Calu3 (cell line): ENCODE data around the gene KRTAP10-5. TPM values are rescaled to one million over a fixed set of nuclear protein-coding genes. Genes with fewer than 3 reads are reported as not detected.

Experiments
- BruUV-seq: library from RNA; stranded (reverse); fragments of 400-500 nt; replicated peaks from 2 replicates; lab custom pipeline; 2021; lab: Mats Ljungman, UMichigan
- CTCF ChIA-PET: fragments of 300-600 bp; sonication (Branson Sonifier 250); formaldehyde crosslinking; loops from one replicate; lab custom pipeline; 2022; ENCODE audit warnings: antibody characterized with exemption; lab: Charles Lee
- DNase-seq: peaks from one replicate; pipeline ENCODE4 v3.0.0; 2022
- H3K27ac Mint-ChIP-seq: one replicate; pipeline ENCODE4 v1.8.0; 2022; ENCODE audit warnings: mixed read lengths; ENCODE audit not compliant: unreplicated experiment
- H3K27me3 Mint-ChIP-seq: one replicate; pipeline ENCODE4 v1.8.0; 2022; ENCODE audit warnings: mixed read lengths; ENCODE audit not compliant: unreplicated experiment
- H3K36me3 Mint-ChIP-seq: one replicate; pipeline ENCODE4 v1.8.0; 2022; ENCODE audit warnings: mild to moderate bottlenecking, moderate library complexity, mixed read lengths; ENCODE audit not compliant: insufficient read depth, unreplicated experiment
- H3K4me1 Mint-ChIP-seq: one replicate; pipeline ENCODE4 v1.8.0; 2022; ENCODE audit warnings: mild to moderate bottlenecking, low read depth, mixed read lengths; ENCODE audit not compliant: unreplicated experiment
- H3K4me3 Mint-ChIP-seq: one replicate; pipeline ENCODE4 v1.8.0; 2022; ENCODE audit warnings: mild to moderate bottlenecking, low read depth, moderate library complexity, mixed read lengths; ENCODE audit not compliant: unreplicated experiment
- H3K9me3 Mint-ChIP-seq: one replicate; pipeline ENCODE4 v1.8.0; 2022; ENCODE audit warnings: low read depth, mixed read lengths; ENCODE audit not compliant: unreplicated experiment
- CTCF ChIP-seq: fragments of 200-600 bp; IDR thresholded peaks from one replicate; pipeline ENCODE4 v1.8.0; 2022; ENCODE audit warnings: antibody characterized with exemption; ENCODE audit not compliant: unreplicated experiment
- intact Hi-C: fragments of 100-400 bp; cut with micrococcal nuclease; formaldehyde crosslinking; loops from one replicate; pipeline ENCODE4 v1.10.0; 2022; ENCODE audit not compliant: unreplicated experiment
- total RNA-seq: library from RNA; stranded (reverse); gene quantifications from 2 replicates; pipeline ENCODE4 v1.2.3, GENCODE V29; 2022

Gene KRTAP10-5
- total RNA-seq, 1 experiment from 2014 or later, result not detected

DNA sequence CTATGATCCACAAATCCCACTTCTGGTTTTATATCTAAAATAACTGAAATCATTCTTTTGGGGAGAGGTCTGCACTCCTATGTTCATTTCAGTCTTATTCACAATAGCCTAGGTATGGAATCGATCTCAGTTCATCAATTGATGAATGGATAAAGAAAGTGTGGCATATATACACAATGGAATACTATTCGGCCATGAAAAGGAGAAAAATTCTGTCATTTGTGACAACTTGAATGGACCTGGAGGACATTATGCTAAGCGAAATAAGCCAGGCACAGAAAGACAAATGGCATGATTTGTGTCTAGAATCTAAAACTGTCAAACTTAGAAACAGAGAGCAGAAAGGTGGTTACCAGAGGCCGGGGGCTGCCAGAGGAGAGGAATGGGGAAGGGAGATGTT is 26.1 kb upstream of the KRTAP10-5 start:
- H3K9me3 Mint-ChIP-seq, result peaks cover 7% of the 10 kb centered on the region
- CTCF ChIA-PET, result no interaction called here
- H3K4me3 Mint-ChIP-seq, result no peak overlapping the region
- H3K36me3 Mint-ChIP-seq, result no peaks in the 10 kb centered on the region
- no peak for DNase-seq
- peaks cover 47% of the 10 kb centered on the region for H3K27me3 Mint-ChIP-seq
- H3K4me1 Mint-ChIP-seq, result no peaks in the 10 kb centered on the region
- intact Hi-C loops, result no loop called here
- H3K27ac Mint-ChIP-seq, result no peak overlapping the region
- no peak for TF ChIP-seq CTCF
- no TSS peak for BruUV-seq

- H3K9me3 Mint-ChIP-seq, result no peaks in the 10 kb centered on the region
- TF ChIP-seq CTCF, result no peak
- no peak overlapping the region for H3K4me3 Mint-ChIP-seq
- no peak overlapping the region for H3K27ac Mint-ChIP-seq
- no peaks in the 10 kb centered on the region for H3K36me3 Mint-ChIP-seq
- intact Hi-C loops, result no loop called here
- peaks cover 73% of the 10 kb centered on the region for H3K27me3 Mint-ChIP-seq
- no TSS peak for BruUV-seq
- DNase-seq, result no peak
- no peaks in the 10 kb centered on the region for H3K4me1 Mint-ChIP-seq
- CTCF ChIA-PET, result no interaction called here
These were observed 23.5 kb upstream of the KRTAP10-5 start for GRCh38 chr21:44603911-44604310.

GRCh38 chr21:44603109-44603875 is 22.9 kb upstream of the KRTAP10-5 start:
- no TSS peak for BruUV-seq
- no peak for DNase-seq
- peaks cover 79% of the 10 kb centered on the region for H3K27me3 Mint-ChIP-seq

DNA sequence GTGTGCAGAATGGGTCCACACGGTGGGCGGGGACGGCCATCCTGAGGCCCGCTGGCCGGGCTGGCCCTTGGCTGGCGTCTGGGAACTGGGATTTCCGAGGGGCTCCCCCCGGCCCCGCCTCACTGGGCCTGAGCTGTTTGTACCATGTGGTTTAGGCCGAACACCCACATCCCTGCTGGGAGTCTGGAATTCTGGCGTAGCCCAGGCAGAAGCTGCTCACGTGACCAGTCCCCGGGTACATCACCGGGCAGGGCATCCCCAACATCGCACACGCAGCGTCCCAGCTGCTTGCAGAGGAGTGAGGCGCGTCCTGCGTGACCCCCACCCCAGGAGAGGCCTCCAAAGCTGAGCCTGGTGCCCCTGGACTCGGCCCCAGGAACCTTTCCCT is 22.1 kb upstream of the KRTAP10-5 start:
- DNase-seq, result no peak
- peaks cover 82% of the 10 kb centered on the region for H3K27me3 Mint-ChIP-seq
- no peak overlapping the region for H3K27ac Mint-ChIP-seq
- CTCF ChIA-PET, result no interaction called here
- intact Hi-C loops, result no loop called here
- no peaks in the 10 kb centered on the region for H3K9me3 Mint-ChIP-seq
- TF ChIP-seq CTCF, result no peak
- no peak overlapping the region for H3K4me3 Mint-ChIP-seq
- no peaks in the 10 kb centered on the region for H3K36me3 Mint-ChIP-seq
- no peaks in the 10 kb centered on the region for H3K4me1 Mint-ChIP-seq
- BruUV-seq, result no TSS peak

More at GRCh38 chr21:44603109-44603875, 22.9 kb upstream of the KRTAP10-5 start:
- no peak overlapping the region for H3K4me3 Mint-ChIP-seq
- no peak for TF ChIP-seq CTCF
- H3K9me3 Mint-ChIP-seq, result no peaks in the 10 kb centered on the region
- no peaks in the 10 kb centered on the region for H3K4me1 Mint-ChIP-seq
- H3K27ac Mint-ChIP-seq, result no peak overlapping the region
- no peaks in the 10 kb centered on the region for H3K36me3 Mint-ChIP-seq
- CTCF ChIA-PET, result no interaction called here
- intact Hi-C loops, result no loop called here
